ENCODE data around the gene MAD1L1.
"Not testable (repeated sequence)": the region's sequence is repeated elsewhere in the genome, so short reads cannot be mapped to it uniquely, and the experiment has no call there.

Gene MAD1L1

DNA sequence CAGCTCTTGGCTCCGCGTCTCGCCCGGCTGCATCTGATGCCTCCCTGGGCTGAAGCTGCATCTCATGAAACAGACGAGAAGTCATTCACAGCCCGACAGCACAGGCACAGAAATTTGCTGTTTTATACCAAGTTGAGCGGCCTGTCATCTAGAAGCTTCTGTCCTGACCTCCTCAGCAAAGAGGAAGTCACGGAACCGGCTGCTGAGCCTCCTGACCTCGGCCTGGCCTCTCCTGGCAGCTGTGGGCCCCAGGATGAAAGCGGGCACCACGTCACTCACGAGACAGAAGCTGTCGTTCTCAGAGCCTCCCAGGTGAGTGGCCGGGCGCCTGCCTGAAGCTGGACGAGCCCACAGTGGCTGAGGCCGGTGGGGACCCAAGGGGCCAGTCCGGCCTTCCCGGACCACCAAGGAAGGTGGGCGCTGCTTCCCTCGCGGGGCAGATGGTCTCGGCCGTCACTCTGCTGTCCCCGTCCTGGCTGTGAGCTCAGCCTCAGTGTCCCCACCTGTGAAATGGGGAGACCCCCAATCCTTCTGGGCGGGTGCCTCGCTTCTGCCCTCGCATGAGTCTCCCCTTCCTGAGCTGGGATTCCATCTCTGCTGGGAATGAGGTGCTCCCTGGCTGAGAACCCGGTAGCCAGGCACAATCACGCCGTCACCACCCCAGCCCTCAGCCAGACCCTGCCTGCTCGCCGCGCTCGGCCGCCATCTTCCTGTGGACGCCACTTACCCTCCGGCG, 391.3 kb downstream of the MAD1L1 start:
- DNase-seq, result not testable (repeated sequence)

DNA sequence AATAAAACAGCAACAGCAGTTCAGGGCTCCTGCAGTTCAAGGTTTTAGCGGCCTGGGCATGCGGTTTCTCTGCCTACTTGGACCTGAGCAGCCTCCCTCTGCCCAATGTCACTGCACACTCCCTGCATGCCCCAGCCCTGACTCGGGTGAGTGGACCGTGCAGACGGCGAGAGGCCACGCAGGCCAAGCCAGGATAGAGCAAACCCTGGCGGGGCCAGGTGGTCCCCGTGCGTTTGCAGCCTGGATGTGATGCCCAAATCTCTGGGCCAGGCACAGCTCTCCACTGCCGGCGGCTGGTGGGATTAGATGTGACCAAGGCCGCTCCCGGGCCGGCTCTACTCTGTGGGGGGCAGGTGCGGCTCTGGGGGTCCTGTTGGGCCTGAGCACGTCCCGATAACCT, 392.0 kb downstream of the MAD1L1 start:
- not testable (repeated sequence) for DNase-seq

DNA sequence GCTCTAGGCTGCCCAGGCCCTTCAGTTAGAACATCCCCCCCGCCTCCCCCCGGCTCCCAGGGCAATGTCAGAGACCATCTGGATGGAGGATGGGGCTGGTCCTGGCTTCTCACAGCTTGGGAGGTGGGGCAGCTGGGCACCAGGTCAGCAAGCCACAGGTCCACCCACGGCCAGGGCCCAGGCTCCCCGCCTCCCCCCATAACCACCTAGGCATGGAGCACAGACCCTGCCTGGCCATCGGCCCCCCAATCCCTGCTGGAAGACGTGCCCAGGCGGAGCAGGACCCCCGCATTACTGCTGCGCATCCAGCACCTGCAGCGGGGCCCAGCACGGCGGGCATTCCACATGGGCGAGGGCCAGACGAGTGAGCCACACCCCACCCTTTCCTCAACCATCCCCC, 393.0 kb downstream of the MAD1L1 start:
- DNase-seq, result peak; percentile 3

DNA sequence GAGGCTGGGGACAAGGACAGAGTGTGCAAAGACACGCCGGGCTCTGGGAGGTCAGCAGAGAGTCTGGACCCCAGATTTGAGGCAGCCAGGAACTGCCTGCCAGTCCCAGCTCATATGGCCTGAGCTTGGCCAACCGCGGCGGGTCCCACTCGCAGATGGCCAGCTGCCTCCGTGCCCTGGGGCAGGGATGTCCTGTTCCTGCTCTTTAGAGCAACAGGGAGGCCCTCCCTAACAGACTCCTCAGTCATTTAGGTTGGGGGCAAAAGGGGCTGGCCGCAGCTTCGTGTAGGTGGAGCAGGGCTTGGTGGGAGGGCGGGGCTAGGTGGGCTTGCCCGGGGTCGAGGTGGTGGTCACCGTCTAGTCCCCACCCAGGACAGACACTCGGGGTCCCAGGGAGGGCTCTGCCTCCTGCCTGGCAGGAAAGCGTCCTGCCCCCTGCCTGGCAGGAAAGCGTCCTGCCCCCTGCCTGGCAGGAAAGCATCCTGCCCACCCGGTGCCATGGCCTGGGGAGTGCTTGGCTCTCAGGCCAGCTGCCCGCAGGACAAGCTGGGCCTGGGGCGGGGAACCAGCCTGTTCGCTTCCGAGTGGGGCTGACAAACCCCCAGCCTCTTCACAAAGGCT, 393.7 kb downstream of the MAD1L1 start:
- not testable (repeated sequence) for DNase-seq

DNA sequence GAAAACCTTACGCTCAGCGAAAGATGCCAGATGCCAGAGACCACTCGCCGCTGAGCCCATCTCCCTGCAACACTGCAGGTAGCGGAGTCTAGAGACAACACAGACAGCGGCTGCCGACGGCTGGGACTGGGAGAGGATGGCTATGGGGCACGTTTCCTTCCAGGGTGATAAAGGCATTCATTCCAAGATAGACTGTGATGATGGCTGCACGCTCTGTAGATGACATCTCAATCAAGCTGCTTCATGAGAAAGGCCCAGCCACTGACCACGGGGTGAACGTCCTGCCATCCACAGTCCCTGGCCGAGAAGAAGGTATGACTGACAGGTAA, 394.2 kb downstream of the MAD1L1 start:
- not testable (repeated sequence) for DNase-seq

DNA sequence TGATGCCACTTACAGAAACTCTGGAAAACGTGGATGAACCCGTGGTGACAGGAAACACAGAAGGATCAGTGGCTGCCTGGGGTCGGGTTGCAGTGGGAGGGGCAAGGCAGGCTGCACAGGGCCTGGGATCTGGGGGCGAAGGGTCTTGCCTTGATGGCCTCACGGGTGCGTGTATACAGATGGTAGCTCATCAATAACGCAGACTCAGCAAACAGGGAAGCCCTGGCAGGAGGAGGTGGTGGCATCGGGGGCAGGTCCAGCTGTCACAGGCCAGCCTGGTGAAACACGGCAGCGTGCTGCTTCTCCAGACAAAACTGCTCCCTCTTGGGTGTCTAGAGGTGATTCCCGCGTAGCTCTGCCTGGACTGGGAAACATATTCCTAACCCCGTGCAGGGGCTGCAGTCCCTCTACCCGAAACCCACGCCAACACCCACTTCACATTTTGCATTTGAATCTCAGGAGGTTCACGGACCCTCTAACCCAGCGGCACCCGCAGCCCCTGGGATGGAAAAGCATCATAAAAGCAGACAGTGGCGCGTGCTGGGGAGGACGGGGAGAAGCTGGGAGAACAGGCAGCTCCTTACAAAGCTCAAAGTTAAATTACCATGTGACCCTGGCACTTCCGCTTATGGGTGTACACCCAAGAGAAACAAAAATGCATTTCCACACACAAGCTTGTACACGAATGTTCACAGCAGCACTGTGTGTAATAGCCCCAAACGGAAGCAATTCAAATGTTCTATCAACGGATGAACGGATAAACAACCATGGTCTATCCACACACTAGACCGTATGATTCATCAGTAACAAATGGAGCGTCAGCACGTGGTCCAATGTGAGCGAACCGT, 394.8 kb downstream of the MAD1L1 start:
- not testable (repeated sequence) for DNase-seq

DNA sequence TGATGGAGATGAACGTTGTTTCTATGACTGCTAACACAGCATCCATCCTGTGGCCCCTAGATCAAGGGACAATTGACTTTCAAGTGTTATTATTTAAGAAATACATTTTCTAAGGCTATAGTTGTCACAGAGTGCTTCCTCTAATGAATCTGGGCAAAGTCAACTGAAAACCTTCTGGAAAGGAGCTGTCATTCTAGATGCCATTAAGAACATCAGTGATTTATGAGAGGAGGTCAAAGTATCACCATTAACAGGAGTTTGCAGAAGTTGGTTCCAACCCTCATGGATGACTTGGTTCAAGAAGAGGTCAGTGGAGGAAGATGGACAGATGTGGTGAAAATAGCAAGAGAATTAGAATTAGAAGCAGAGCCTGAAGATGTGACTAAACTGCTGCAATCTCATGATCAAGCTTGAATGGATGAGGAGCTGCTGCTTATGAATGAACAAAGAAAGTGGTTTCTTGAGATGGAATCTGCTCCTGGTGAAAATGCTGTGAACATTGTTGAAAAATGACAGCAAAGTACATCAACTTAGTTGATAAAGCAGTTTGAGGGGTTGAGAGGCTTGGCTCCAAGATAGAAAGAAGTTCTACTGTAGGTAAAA, 400.7 kb downstream of the MAD1L1 start:
- DNase-seq, result not testable (repeated sequence)

DNA sequence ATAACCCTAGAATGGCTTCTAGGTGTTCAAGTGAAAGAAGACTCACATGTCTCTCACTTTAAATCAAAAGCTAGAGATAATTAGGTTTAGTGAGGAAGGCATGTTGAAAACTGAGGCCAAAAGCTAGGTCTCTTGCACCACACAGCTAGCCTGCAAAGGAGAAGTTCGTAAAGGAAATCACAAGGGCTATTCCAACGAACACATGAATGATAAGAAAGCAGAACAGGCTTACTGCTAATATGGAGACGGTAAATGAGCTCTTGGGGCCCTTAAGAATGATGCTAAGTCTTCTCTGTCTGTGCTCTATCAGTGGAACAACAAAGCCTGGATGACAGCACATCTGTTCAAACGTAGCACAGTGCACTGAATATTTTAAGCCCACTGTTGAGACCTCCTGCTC, 401.3 kb downstream of the MAD1L1 start:
- not testable (repeated sequence) for DNase-seq

DNA sequence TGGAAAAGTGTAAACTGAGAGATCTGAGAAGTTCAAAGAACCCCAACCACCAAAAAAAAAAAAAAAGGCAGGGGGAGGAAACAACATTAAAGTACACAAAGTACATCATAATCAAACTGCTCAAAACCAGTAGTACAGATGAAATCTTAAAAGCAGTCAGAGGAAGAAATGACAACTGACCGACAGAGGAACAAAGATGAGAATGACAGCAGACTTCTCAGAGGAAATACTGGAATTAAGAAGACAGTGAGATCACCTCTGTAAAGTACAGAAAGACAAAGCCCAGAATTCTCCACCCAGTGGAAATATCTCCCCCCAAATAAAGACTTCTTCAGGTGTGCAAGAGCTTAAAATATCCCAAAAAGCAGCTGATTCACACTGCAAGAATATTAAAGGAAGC, 403.1 kb downstream of the MAD1L1 start:
- not testable (repeated sequence) for DNase-seq

DNA sequence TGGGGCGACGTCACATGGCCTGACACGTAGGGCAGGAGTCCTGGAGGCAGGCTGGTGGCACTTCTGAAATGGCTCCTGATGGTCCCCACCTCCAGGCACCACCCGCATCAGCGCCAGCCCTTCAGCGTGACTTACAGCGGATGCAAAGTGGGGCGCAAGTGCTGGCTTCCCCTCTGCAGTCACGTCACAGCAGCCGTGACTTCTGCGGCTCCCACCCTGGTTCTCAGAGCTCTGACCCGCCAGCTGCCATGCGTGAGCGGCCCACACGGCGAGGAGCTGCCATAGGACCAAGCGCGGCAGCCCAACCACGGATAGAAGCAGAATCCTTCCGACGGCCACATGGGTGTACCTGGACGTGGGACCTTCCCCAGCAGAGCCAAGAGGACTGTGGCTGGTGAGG, 403.6 kb downstream of the MAD1L1 start:
- DNase-seq, result no peak

DNA sequence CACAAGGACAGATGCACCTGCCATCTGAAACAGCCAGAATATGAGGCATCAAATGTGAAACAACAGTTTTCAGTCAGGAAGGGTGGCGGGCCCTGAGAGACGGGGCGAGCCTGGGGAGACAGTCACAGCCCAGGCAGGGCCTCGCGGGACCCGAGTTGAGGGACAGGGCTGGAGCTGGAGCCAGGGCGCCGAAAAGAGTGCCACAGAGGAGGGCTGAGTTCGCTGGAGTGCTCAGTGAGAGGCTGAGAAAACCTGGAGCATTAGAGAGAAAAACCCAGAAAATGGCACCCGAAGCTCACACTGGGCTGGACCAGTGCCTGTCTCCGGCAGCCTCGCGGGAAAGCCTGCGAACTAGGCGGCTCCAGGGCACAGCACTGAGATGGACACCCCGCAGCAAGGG, 404.6 kb downstream of the MAD1L1 start:
- DNase-seq, result not testable (repeated sequence)

DNA sequence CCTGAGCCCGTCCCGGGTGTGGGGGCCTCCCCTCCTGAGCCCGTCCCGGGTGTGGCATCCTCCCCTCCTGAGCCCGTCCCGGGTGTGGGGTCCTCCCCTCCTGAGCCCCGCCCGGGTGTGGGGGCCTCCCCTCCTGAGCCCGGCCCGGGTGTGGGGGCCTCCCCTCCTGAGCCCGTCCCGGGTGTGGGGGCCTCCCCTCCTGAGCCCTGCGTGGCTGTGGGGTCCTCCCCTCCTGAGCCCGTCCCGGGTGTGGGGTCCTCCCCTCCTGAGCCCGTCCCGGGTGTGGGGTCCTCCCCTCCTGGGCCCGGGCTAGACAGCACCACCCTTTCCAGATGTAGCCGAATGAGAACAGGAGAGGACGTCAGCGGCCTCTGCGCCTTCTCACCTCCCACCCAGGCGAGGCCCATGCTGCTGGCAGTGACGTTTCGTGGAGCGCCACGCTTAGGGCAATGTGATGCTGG, 405.2 kb downstream of the MAD1L1 start:
- DNase-seq, result not testable (repeated sequence)

DNA sequence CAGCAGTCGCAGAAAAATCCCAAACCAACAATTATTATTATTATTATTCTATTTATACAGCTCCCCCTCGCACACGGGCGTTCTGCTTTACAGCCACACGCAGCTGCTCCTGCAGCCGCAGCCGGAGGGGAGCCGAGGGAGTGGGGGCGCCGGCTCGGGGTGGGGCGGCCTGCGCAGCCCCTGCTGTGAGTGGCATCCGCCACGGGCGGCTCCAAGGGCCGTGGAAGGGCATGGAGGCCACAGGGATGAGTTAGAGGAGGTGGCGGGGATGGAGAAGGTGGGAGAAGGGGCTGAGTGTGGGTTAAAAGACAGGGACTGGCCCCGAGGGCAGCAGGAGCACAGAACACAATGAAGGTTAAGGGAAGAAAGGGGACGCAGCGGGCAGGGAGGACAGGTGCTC, 405.8 kb downstream of the MAD1L1 start:
- DNase-seq, result not testable (repeated sequence)

DNA sequence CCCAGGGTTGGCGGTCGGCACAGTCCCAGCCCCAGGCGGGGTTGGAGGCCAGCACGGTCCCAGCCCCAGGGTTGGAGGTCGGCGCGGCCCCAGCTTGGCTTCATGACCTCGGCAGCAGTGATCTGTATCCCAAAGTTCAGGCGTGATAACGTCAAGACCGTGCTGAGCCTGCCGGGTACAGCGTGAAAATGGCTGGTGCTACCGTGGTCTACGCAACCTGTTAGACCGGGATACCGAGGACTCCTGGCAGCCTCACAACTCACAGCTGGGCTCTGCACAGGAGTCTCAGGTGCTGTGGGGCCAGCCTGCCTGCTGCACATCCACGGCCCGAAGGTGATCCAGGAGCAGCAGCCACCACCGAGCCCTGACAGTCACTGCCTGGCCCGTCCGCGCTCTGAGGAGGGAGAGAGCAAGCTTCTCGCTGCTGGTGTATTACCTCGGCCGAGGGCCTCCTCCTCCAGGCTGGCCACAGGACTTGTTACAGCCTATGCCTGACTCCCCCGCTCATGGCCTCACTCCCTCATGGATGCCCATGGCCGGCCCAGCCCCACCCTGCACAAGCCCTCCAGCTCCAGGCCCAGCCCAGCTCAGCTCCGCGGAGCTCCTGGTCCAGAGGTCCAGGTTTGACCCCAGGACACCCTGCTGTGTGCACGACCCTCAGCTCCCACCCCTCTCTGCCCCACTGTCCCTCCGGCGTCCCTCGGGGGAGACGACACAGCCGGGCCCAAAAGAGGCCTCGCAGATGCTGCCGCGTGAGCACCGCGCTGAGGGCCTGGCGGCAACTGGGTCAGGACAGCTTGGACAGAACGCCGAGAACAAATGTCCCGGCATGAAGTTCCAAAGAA, 406.6 kb downstream of the MAD1L1 start:
- no peak for DNase-seq

DNA sequence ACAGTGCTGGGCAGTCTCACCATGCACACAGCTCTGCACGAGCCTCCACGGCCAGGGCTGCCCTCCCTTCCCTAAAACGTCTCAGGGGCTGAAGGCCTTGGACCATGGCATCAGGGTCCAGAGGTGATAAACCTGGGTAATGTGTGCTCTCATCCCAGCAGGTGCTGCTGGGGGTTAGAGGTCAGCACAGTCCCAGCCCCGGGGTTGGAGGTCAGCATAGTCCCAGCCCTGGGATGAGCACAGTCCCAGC, 407.2 kb downstream of the MAD1L1 start:
- not testable (repeated sequence) for DNase-seq

DNA sequence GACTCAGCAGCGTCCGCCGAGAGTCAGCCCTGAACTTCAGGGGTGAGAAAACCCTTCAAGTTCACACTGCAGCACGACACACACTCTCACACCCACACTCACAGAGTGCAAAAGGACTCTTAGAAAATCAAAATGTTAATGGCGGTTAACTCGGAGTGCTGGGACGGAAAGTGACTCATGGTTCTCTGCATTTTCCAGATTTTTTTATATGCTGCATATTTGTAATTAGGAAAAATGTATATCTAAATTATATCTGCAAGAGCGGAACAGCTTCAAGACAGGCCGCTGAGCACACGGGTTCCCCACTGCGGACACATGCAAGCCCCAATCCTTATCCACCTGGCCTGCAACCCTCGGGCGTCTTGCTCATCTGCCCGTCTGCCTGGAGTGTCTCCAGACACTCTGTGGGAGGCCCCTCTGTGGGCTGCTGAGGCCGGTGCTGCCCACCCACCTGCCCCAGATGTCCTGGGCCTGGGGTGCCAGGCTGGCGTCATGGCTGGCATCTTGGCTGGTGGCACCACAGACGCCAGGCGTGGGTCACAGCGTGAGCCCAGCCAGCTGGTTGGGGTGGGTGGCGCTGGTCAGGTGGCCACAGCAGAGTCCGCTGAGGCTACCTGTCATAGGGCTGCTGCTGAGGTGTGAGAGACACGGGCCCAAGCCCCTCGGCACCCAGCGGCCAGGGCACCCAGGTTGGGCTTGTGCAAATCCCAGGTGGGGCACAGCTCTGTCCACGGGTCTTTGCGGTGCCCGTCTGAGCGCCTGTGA, 407.7 kb downstream of the MAD1L1 start:
- DNase-seq, result not testable (repeated sequence)

DNA sequence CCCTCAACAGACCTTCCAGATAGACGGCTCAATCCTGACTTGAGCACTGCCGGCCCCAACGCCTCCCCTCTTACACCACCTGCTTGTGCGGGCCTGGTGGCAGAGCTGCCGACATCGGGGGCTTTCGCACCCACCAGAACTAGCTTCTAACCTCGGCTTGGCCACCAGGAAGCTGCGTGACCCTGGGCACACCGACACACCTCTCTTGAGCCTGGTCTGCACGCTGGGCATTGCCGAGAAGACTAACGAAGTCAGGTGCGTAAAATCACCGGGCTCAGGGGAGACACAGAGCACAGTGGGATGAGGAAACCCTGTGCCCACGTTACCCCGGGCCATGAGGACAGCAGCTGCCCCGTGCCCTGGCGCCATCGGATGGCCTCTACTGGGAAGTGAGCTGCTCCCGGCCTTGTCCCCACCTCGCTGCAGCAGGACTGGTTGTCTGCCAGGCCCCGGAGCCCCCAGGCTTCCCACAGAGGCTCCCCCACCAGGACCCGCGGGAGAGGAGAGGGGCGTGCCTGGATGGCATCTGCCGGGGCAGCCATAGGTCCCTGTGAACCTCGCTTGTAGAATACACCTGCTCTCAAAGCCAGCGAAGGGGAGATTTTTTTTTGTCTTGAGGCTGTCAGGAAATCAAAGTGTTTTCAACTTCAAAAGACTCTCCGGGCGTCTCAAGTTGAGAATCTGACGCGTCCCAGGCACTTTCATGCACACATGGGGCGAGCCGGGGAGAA, 408.4 kb downstream of the MAD1L1 start:
- peak; percentile 44 for DNase-seq

DNA sequence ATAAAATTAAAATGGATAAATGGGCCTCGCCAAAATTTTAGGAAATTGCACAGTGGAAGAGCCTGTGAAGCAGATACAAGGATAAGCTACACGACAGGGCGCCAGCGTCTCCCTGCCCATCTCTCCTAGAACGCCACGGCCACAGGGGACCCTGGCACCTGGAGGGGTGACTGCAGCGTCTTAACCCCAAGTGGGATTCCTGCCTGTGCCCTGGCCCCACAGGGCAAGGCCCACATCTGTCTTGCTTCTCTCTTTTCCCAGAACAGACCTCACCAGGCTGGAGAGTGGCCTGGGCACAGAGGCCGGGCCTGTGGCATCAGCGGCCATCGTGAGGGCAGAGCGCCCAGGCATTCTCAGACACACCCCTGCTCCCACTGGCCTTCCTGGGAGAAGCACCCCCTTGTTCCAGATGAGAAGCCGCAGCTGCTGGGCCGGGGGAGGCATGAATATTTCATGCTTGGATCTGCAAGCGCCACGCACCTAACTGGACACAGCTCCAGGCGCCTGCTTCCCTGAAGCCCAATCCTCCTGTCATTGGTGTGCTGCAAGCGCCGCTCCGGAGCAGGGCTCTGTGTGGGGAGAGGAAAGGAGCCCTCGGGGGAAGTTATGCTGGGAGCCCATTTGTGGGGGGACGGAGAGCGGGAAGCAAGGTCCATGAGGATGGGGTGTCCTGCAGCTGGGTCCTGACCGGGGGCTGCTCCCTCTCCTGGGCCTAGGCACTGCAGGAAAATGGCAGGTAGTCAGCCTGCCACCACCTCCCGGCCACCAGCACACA, 409.2 kb downstream of the MAD1L1 start:
- DNase-seq, result no peak

DNA sequence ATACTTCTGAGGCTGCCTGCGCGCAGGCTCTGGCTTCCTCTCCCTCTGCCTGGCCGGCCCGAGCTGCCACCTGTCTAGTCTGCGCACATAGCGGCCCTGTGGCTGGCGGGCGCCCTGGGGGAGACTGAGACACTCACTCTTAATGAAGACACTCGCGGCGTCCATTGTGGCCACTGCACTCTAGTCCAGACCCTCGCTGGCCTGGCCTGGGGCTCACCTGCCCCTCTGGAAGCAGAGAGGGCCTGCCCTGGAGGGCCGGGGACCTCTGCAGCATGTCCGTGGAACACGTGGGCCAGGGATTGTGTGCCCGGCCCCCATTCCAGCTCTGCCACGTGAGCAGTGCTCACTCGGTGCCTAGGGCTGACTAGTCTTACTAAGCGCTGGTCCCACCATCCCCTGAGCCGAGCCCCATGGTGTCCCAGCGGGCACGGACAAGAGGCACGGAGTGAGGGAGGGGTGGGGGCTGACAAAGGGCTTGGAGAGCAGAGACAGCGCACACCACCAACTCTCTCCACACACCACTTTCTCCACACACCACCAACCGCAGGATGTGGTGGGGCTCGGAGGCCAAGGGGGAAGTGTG, 413.4 kb downstream of the MAD1L1 start:
- no peak for DNase-seq

All from activated gamma-delta T cell treated with Interleukin-2 at 50 U/mL for 16 hours (primary cell).